ENCODE measurements around the gene RNASE8.

The RNASE8 gene

GRCh38 chr14:21091821-21092272 is 34.2 kb downstream of the RNASE8 start:
- no peak overlapping the region for H3K4me3 ChIP-seq (ENCODE audit: low read depth, low read length)
- H3K27me3 ChIP-seq (replicated peaks) = no peaks in the 10 kb centered on the region
- DNase-seq = no peak
- no peak for TF ChIP-seq CTCF (IDR thresholded peaks at IDR 0.05; ENCODE audit: low read depth, low read length, missing control alignments)
- H3K36me3 ChIP-seq (replicated peaks) = peaks cover 7% of the 10 kb centered on the region
- no peak overlapping the region for H3K27ac ChIP-seq
- in situ Hi-C loops (cut with HindIII; ENCODE audit: low pct_ligation_motif_present, low sequenced_read_pairs) = no loop called here

GRCh38 chr14:21092273-21093011 is 34.8 kb downstream of the RNASE8 start:
- H3K4me3 ChIP-seq (ENCODE audit: low read depth, low read length) = no peak overlapping the region
- peak; percentile 100 for TF ChIP-seq CTCF (IDR thresholded peaks at IDR 0.05; ENCODE audit: low read depth, low read length, missing control alignments)
- H3K27ac ChIP-seq = no peak overlapping the region
- peak; percentile 61 for DNase-seq
- peaks cover 7% of the 10 kb centered on the region for H3K36me3 ChIP-seq (replicated peaks)
- H3K27me3 ChIP-seq (replicated peaks) = no peaks in the 10 kb centered on the region
- in situ Hi-C loops (cut with HindIII; ENCODE audit: low pct_ligation_motif_present, low sequenced_read_pairs) = no loop called here

GRCh38 chr14:21093018-21093417 is 35.4 kb downstream of the RNASE8 start:
- TF ChIP-seq CTCF (IDR thresholded peaks at IDR 0.05; ENCODE audit: low read depth, low read length, missing control alignments) = no peak
- Histone ChIP-seq H3K4me3 (ENCODE audit: low read depth, low read length) (no peak overlapping the region), H3K27me3 (replicated peaks) (no peaks in the 10 kb centered on the region), H3K36me3 (replicated peaks) (peaks cover 7% of the 10 kb centered on the region), H3K27ac (no peak overlapping the region)
- no peak for DNase-seq
- in situ Hi-C loops (cut with HindIII; ENCODE audit: low pct_ligation_motif_present, low sequenced_read_pairs) = no loop called here

- in situ Hi-C loops (cut with HindIII; ENCODE audit: low pct_ligation_motif_present, low sequenced_read_pairs) = no loop called here
- Histone ChIP-seq H3K36me3 (replicated peaks) (peaks cover 2% of the 10 kb centered on the region), H3K27ac (no peak overlapping the region), H3K27me3 (replicated peaks) (no peaks in the 10 kb centered on the region), H3K4me3 (ENCODE audit: low read depth, low read length) (no peak overlapping the region)
- peak; percentile 67 for TF ChIP-seq CTCF (IDR thresholded peaks at IDR 0.05; ENCODE audit: low read depth, low read length, missing control alignments)
- DNase-seq = no peak
Observed at GRCh38 chr14:21093769-21094681, 36.4 kb downstream of the RNASE8 start.

GRCh38 chr14:21095430-21096205 is 38.0 kb downstream of the RNASE8 start:
- Histone ChIP-seq H3K4me3 (ENCODE audit: low read depth, low read length) (no peak overlapping the region), H3K27ac (no peak overlapping the region), H3K36me3 (replicated peaks) (no peaks in the 10 kb centered on the region), H3K27me3 (replicated peaks) (no peaks in the 10 kb centered on the region)
- TF ChIP-seq CTCF (IDR thresholded peaks at IDR 0.05; ENCODE audit: low read depth, low read length, missing control alignments) = no peak
- no peak for DNase-seq
- in situ Hi-C loops (cut with HindIII; ENCODE audit: low pct_ligation_motif_present, low sequenced_read_pairs) = no loop called here

Measured in brain microvascular endothelial cell (primary cell).